ENCODE results near the gene ATXN1. TPM values are rescaled to one million over a fixed set of nuclear protein-coding genes. Genes with fewer than 3 reads are reported as not detected.
A peak's percentile ranks its signal among the peaks of the same experiment; 100 is the strongest.

ATXN1 gene
- total RNA-seq, 2 donors from 2014 or later: 21.6 to 25.4 TPM

DNA sequence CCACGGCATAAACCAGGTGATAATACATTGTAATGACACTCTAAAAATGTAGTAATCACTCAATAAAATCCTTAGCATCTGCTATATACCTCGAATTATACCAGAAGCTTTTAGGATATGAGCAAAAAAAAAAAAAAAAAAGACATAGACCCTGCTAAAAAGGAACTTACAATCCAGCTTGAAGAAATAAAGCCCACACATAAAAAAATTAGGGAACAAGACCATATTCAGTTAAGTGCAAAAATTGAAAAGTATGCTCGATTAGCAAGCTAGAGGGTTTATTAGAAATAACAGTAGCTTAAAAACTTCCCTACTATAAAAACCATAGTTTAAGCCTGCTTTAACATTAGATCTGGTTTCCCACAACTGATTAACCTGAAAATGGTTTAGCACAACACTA is 387.2 kb downstream of the ATXN1 start:
- no peak overlapping the region for H3K27ac Mint-ChIP-seq
- ATAC-seq (no peak), DNase-seq (ENCODE audit: low spot score in 2 of 2) (no peak)
- H3K9me3 Mint-ChIP-seq: no peaks in the 10 kb centered on the region
- H3K36me3 Mint-ChIP-seq: peaks cover 0 to 5% of the 10 kb centered on the region in 2 donors

DNA sequence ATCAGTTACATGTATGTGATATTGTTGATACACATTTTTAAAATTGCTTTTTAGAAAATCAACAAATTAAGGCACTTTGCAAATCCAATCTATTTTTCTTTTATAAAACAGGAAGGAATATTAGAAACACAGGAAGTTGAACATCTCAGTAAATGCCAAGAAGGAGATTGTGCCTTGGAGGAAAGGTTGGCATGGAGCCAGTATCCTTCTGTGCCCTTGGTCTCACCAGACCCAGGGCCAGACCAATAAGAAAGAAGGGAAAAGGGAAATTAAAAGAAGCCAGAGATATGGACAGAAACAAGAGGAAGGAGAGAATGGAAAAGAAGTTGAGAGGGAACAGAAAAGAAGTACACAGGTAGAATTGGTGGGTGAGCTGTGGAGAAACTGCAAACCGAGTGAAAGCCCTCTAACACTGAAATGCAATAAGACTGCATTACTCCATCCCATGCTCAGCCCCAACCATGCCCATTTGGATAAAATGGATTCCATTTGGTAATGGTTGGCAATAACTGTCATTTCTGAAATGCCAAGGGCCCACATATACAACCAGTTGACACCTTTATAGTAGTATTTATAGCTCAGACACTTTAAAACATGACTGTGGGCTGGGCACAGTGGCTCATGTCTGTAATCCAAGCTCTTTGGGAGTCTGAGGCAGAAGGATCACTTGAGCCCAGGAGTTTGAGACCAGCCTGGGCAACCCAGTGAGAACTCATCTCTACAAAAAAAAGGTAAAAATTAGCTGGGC is 389.1 kb downstream of the ATXN1 start:
- no peak for DNase-seq (ENCODE audit: low spot score in 2 of 2)
- ATAC-seq: no peak
- no peaks in the 10 kb centered on the region for H3K9me3 Mint-ChIP-seq
- no peak overlapping the region for H3K27ac Mint-ChIP-seq
- peaks cover 0 to 4% of the 10 kb centered on the region in 2 donors for H3K36me3 Mint-ChIP-seq

DNA sequence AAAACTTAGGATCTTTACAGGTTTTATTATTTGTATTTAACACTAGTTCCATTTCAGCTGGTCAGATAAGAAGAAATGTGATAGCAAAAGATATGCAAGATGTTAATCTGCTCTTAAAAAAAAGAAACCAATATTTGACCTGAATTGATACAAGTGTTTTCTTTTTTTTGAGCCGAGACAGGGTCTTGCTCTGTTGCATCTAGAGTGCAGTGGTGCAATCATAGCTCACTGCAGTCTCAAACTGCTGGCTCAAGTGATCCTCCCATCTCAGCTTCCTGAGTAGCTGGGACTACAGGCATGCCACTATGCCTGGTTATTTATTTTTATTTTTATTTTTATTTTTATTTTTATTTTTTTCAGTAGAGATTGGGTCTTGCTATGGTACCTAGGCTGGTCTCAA is 389.9 kb downstream of the ATXN1 start:
- DNase-seq (ENCODE audit: low spot score in 2 of 2) (no peak), ATAC-seq (no peak)
- H3K9me3 Mint-ChIP-seq: no peaks in the 10 kb centered on the region
- no peaks in the 10 kb centered on the region for H3K36me3 Mint-ChIP-seq
- no peak overlapping the region for H3K27ac Mint-ChIP-seq

DNA sequence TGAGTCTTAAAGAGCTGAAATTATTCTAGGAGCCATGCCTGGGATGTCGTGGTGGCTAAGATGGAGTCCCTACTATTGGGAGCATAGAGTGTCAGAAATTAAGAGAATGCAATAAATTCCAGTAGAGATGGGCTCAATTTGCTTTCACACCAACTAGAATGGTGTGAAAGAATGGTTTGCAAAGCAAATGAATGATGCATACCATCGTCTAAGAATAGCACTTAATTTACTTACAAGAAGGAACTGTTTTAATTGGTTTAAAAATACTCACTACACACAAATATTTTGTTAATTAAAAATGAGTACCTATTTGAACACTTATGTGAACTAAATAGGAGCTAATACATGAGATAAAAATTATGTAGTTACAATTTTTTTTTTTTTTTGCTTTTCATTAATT is 390.3 kb downstream of the ATXN1 start:
- DNase-seq (ENCODE audit: low spot score in 2 of 2) (no peak), ATAC-seq (no peak)
- H3K27ac Mint-ChIP-seq: no peak overlapping the region
- no peaks in the 10 kb centered on the region for H3K36me3 Mint-ChIP-seq
- no peaks in the 10 kb centered on the region for H3K9me3 Mint-ChIP-seq

DNA sequence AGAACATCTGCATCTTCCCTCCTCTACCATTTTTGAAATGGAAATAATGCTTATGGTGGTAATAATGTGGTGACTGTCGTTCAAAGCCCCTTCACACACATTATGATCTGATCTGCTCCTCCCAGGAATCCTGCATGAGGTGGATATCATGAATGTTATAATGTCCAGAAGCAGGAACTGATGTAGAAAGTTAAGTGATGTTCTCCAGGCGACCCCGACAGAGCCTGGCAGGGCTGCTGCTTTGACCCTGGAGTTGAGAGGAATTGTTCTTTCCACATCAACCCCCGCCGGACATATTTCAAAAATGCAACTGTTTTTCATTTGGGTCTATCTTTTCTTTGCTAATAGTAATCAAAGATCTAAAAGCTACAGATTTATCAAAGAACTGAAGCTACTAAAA is 391.3 kb downstream of the ATXN1 start:
- H3K36me3 Mint-ChIP-seq: no peaks in the 10 kb centered on the region
- no peaks in the 10 kb centered on the region for H3K9me3 Mint-ChIP-seq
- H3K27ac Mint-ChIP-seq: peak overlapping the region in 1 of 2 donors; percentile 82
- ATAC-seq: no peak
- DNase-seq (ENCODE audit: low spot score in 2 of 2): no peak

DNA sequence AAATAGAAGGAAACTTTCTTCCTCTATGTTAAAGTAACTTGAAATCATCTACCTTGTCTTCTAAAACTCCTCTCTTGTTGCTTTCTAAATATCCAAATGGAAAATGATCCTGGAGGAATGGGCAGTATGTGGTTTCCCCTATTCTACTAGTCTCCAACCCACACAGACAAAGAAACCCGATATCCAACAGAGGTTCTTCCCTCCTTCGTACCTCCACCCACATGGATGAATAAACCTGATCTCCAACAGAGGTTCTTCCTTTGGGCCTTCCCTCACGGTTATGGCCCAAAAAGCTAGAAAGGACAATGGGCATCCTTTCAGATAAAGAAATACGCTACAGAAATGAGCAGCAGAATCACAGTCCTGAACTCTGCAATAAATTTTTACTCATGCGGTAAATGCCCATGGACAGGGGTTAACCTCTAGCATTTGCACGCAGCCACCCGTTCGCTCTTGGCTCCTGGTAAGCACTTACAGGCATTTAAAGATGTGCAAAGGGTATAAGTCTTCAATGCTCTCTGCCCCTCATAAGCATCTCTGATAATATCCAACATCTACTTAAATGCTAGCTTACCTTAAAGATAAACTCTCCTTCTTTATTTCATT is 392.0 kb downstream of the ATXN1 start:
- H3K36me3 Mint-ChIP-seq: no peaks in the 10 kb centered on the region
- DNase-seq (ENCODE audit: low spot score in 2 of 2): no peak
- H3K9me3 Mint-ChIP-seq: no peaks in the 10 kb centered on the region
- no peak for ATAC-seq
- no peak overlapping the region for H3K27ac Mint-ChIP-seq

DNA sequence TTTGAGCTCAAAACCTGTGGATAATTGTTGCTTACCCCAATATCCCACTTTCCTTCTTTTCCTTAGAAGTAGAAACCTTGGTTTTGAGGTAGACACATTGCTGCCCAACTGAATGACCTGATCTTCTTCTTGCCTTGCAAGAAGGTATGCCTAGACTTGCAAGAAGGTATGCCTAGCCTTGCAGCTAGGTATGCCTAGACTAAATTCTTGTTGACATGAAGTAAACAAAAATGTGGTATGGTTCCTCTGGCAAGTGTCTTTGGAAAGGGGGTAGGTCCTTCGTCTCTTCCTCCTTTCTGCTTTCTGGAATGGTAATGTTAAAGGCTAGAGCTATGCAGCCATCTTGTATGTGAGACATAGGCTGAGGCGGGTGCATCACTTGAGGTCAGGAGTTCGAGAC is 393.7 kb downstream of the ATXN1 start:
- Mint-ChIP-seq H3K36me3 (no peaks in the 10 kb centered on the region), H3K27ac (no peak overlapping the region), H3K9me3 (no peaks in the 10 kb centered on the region)
- no peak for ATAC-seq
- DNase-seq (ENCODE audit: low spot score in 2 of 2): no peak

DNA sequence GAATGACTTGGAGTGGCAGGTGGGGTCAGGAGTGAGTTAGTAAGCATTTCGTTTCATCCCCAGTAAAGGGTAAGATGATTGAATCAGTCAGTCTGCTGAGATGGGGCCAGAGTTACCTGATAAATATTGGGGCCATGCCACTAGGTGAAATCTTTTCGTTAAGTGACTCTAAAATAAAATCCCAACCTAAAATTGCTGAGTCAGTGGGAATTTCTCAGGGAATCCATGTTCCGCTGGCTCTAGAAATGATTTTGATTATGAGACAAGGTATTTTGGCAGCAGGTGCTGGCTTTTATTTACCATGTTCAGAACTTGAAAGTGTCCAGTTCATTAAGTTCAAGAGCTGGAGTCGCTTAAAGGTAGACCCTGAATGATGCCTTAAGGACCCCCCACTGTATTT is 397.5 kb downstream of the ATXN1 start:
- no peaks in the 10 kb centered on the region for H3K36me3 Mint-ChIP-seq
- DNase-seq (ENCODE audit: low spot score in 2 of 2) (no peak), ATAC-seq (no peak)
- no peaks in the 10 kb centered on the region for H3K9me3 Mint-ChIP-seq
- H3K27ac Mint-ChIP-seq: no peak overlapping the region

DNA sequence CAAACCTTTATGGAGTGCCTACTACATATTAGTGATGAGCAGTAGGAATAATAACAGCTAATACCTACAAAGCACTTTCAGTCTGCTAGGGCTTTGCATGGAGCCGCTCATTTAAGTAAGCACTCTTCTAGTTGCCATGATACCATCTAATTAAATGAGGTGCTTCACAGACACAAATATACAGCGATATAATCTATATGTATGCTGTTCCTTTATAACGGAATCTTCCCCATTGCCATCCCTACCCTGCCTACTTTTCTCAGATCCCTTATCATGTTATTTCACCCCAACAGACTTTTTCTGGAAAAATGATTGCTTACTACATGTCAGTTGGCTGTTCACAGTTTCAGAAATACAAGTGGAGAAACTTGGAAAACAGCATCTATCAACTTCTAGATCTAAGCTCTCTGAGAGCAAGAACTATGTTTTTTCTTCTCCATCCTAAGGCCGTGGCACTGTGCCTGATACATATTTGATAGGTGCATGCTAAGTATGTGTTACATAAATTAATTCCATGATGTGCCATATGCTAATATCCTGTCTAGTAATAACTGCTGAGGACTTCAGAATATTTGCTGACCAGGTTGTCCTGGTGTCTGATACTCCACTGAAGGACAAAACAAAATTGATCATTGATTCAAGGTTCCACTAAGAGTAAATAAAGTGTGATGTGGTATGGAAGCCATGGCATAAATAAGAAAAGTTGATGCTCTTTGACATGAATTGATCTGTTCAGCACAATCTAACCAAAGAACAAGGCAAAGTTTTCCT is 398.3 kb downstream of the ATXN1 start:
- no peaks in the 10 kb centered on the region for H3K36me3 Mint-ChIP-seq
- DNase-seq (ENCODE audit: low spot score in 2 of 2): no peak
- no peak for ATAC-seq
- H3K27ac Mint-ChIP-seq: no peak overlapping the region
- H3K9me3 Mint-ChIP-seq: no peaks in the 10 kb centered on the region

DNA sequence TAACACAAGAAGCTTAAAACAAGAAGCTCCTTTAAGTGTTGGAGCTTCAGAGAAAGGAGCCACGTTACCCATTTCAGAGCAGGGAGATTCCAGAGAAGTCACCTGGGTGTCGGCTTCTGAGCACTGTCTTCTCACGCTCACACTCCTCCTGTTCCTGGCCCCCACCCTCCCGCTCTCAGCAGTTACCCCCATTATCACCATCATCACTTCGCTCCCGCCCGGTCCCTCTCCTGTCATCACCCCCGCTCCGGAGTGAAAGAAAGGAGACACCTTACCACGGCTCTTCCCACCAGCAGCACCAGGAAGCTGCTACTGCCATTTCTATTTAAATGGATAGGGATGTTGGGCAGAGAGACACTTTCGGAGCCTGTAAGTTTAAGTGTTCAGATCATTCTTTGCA is 399.0 kb downstream of the ATXN1 start:
- Mint-ChIP-seq H3K36me3 (no peaks in the 10 kb centered on the region), H3K27ac (no peak overlapping the region), H3K9me3 (no peaks in the 10 kb centered on the region)
- DNase-seq (ENCODE audit: low spot score in 2 of 2): no peak
- ATAC-seq: no peak

DNA sequence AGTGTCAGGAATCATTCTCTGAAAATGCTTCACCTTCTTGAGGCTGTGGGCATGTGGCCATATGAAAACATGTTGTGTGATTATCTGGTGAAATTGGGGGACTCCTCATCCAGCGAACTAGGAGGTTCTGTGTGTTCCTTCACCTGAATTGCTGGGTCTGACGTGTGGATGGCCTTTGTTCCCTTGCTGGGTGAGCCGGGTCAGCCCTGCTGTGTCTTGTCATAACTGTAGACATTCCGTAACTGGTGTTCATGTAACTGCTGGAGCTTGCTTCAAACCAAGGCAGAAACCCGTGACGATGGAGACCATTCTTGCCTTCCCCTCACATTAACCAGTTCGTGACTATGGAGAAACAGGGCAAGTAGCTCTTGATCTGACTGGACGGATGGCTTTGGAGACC is 399.4 kb downstream of the ATXN1 start:
- Mint-ChIP-seq H3K27ac (no peak overlapping the region), H3K9me3 (no peaks in the 10 kb centered on the region), H3K36me3 (no peaks in the 10 kb centered on the region)
- DNase-seq (ENCODE audit: low spot score in 2 of 2) (no peak), ATAC-seq (no peak)

DNA sequence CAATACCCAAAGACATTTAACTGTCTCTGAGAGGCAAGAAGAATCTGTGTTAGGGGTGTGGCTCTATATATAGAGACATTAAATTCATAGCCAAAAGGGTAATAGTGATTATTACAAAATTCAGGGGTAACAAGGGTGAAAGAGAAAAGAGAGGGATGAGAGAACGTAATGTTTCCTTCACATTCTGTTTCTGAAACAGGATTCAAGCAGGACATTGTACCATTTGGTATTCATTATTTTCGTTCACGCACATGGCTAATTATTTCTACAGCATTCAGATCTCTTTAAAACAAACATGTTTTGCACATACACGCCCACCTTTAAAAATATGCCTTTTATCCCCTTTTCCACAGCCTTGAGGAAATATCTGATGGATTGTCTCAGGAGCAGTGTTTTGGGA is 400.1 kb downstream of the ATXN1 start:
- ATAC-seq (no peak), DNase-seq (ENCODE audit: low spot score in 2 of 2) (no peak)
- H3K9me3 Mint-ChIP-seq: no peaks in the 10 kb centered on the region
- H3K27ac Mint-ChIP-seq: no peak overlapping the region
- no peaks in the 10 kb centered on the region for H3K36me3 Mint-ChIP-seq

DNA sequence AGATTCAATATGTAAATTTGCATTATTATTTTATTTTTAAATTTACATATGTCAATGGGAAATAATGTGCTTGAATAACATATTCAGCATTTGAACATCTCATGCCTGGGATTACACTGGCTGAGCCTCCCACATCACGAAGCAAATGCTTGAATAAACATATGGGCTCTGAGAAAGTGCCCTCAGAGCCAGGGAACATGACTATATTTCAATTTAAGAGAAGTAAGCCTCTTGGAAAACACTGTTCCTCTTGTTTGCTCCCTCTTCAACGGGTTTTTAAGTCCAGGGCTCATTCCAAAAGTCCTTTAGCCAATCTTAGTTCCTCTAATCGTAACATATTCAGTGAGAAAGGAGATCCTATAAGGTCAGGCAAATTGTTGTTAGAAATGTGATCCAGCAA is 400.9 kb downstream of the ATXN1 start:
- H3K36me3 Mint-ChIP-seq: no peaks in the 10 kb centered on the region
- DNase-seq (ENCODE audit: low spot score in 2 of 2) (no peak), ATAC-seq (no peak)
- no peaks in the 10 kb centered on the region for H3K9me3 Mint-ChIP-seq
- H3K27ac Mint-ChIP-seq: no peak overlapping the region

DNA sequence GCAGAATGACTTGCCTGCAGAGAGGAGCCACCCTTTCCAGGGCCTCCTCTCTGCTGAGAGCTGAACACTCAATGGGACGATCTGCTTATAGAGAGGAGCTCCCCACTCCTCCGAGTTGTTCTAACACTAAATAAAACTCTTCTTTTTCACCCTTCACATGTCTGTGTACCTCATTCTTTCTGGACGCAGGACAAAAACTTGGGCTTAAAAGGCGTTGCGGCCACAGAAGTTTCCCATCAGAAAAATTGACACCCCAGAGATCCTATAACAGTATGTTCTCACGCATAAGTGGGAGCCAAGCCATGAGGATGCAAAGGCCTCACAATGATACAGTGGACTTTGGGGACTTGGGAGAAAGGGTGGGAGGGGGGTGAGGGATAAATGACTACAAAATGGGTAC is 401.7 kb downstream of the ATXN1 start:
- Mint-ChIP-seq H3K9me3 (no peaks in the 10 kb centered on the region), H3K36me3 (no peaks in the 10 kb centered on the region), H3K27ac (no peak overlapping the region)
- no peak for ATAC-seq
- DNase-seq (ENCODE audit: low spot score in 2 of 2): no peak

DNA sequence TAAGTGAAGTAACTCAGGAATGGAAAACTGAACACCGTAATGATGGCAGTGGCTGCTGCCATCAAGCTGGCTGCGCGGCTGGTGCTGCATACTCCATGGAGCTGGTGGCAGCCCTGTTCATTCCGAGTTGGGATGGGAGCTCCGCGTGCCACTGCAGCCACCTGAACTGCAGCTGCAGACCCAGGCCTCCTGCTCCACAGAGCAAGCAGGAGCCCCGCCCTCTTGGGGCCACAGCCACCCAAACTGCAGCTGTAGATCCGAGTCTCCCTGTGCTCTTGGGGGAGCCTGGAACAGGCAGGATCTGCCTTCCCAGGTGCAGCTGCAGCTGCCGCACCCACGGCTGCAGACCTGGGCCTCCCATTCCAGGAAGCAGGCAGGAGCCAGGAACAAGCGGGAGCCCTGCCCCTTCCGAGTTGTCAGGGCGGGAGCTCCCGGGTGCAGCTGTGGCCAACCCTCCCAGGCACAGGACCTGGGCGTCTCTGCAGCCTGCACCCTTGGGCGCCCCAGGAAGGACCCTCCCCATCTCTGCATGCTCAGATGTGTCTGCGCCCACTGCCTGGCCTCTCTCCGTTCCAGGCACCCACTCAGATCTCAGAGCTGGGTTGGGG is 402.6 kb downstream of the ATXN1 start:
- H3K36me3 Mint-ChIP-seq: no peaks in the 10 kb centered on the region
- DNase-seq (ENCODE audit: low spot score in 2 of 2) (no peak), ATAC-seq (no peak)
- H3K27ac Mint-ChIP-seq: no peak overlapping the region
- H3K9me3 Mint-ChIP-seq: no peaks in the 10 kb centered on the region

DNA sequence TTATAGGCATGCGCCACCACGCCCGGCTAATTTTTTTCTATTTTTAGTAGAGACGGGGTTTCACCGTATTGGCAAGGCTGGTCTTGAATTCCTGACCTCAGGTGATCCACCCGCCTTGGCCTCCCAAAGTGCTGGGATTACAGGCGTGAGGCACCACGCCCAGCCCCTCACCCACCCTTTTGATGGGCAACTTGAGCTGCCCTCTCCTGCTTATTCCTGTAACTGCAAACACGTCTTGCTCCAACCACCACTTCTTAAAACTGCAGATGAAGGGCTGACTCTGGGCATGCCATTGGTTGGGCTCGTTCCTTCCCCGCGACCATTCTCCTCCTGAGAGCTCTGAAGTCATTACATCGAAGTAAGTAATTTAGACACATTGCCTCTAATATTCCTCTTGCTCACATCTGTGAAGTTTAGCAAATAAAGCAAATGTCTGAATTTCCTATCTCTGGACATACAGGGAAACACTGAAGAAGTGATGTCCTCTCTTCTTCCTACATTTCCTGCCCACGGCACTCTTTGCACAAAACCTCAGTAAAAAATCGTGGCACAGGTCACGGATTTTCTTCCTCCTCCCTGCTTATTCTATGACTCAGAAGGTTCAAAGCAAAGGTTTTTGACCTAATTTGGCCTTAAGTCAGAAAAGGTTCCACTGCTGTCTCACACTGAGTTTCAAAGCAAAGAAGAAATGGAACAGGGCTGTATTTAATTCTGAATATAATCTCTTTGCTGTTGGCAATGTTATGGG is 405.4 kb downstream of the ATXN1 start:
- no peak overlapping the region for H3K27ac Mint-ChIP-seq
- no peak for ATAC-seq
- H3K36me3 Mint-ChIP-seq: no peaks in the 10 kb centered on the region
- H3K9me3 Mint-ChIP-seq: no peaks in the 10 kb centered on the region
- no peak for DNase-seq (ENCODE audit: low spot score in 2 of 2)

DNA sequence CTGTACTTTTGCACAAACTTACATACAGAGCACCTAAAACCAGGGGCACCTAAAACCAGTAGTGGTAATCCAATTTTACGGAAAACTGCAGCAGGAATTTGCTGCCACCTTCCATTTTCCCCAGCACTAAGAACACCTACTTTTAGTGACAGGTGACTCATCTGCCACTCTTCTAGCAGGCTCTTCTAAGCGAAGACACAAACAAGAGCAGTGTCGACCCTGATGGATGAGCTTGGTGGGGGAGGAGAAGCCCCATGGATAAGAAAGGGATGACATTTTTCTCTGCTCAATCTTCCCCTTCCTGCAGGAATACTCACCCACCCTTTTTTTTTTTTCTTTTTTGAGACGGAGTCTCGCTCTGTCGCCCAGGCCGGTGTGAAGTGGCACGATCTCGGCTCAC is 406.0 kb downstream of the ATXN1 start:
- ATAC-seq (no peak), DNase-seq (ENCODE audit: low spot score in 2 of 2) (no peak)
- Mint-ChIP-seq H3K36me3 (no peaks in the 10 kb centered on the region), H3K9me3 (no peaks in the 10 kb centered on the region), H3K27ac (no peak overlapping the region)
